ENCODE data around the gene HDAC9.

DNA sequence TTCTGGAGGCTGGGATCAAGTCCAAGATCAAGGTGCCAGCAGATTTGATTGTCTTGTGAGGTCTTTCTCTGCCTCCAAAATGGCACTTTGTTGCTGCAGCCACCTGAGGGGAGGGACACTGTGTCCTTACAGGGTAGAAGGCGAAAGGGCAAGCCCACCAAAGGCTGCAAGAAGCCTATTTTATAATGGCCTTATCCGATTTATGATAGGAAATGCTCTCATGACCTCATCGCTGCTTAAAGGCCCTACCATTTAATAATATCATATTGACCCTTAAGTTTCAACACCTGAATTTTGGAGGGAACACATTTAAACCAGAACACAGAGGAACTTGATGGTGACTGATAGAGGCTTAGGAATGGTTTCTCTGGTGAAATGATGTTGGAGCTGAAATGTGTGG lies 325.4 kb downstream of the HDAC9 start:
- TF ChIP-seq POLR2AphosphoS5 (IDR thresholded peaks at IDR 0.05) (no peak), POLR2A (IDR thresholded peaks at IDR 0.05) (no peak)
- TF ChIP-seq, protein P1, sequence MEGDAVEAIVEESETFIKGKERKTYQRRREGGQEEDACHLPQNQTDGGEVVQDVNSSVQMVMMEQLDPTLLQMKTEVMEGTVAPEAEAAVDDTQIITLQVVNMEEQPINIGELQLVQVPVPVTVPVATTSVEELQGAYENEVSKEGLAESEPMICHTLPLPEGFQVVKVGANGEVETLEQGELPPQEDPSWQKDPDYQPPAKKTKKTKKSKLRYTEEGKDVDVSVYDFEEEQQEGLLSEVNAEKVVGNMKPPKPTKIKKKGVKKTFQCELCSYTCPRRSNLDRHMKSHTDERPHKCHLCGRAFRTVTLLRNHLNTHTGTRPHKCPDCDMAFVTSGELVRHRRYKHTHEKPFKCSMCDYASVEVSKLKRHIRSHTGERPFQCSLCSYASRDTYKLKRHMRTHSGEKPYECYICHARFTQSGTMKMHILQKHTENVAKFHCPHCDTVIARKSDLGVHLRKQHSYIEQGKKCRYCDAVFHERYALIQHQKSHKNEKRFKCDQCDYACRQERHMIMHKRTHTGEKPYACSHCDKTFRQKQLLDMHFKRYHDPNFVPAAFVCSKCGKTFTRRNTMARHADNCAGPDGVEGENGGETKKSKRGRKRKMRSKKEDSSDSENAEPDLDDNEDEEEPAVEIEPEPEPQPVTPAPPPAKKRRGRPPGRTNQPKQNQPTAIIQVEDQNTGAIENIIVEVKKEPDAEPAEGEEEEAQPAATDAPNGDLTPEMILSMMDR (IDR thresholded peaks at IDR 0.05): no peak

Measured in prostate gland (tissue), 2 donors.